Body of pancreas (tissue), 4 donors: Measurements from ENCODE around the gene OLFML1.

ENCODE experiments used
- POLR2A ChIP-seq, 3 donors: fragments of 450-650 bp; IDR thresholded peaks; one replicate each; pipeline ENCODE4 v1.6.1; 2016; ENCODE audit warnings: antibody characterized with exemption in 3 of 3, mild to moderate bottlenecking in 2 of 3
- TF ChIP-seq, protein P1 (sequence below), 7 experiments: fragments of 450-650 bp in 4 of 7; fragments of 200-600 bp in 3 of 7; sonication (generic) in 3 of 7; IDR thresholded peaks; one replicate each; pipeline ENCODE4 v1.5.1; 2016 to 2019; ENCODE audit warnings: antibody characterized with exemption in 7 of 7

DNA sequence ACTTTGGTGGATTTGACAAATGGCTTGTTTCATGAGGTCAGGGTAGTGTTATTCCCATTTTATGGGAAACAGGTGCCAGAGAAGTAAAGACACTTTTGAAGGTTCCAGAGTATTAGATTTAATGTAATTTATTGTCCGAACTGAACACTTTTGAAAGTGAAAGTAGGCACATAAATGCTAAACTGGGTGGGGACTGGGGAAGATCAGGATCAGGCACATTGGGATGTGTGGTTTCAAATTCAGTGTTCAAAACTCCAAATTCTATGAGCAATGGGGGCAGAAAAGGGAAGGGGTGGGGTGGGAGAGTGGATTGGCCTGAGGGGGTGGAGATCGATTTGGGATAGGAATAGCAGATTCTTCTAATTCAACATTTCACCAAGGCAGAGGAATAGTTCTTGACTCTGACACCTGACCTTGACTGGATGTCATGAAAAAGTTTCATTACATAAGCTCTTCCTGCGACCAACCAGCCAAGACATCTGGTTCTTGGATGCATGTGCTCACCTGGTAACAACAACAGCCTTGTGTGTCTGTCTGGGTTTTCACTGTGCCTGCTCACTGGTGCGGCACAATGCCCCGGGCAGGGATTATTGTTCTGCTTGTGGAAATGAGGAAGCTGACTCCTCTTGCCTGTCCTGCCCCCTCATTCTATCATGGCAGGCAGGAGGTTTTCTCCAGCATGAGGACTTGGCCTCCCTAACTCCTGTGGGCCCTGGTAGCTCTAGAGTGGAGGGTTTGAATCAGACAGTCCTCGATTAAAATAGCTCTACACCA, 39.3 kb downstream of the OLFML1 start:
- TF ChIP-seq, protein P1, sequence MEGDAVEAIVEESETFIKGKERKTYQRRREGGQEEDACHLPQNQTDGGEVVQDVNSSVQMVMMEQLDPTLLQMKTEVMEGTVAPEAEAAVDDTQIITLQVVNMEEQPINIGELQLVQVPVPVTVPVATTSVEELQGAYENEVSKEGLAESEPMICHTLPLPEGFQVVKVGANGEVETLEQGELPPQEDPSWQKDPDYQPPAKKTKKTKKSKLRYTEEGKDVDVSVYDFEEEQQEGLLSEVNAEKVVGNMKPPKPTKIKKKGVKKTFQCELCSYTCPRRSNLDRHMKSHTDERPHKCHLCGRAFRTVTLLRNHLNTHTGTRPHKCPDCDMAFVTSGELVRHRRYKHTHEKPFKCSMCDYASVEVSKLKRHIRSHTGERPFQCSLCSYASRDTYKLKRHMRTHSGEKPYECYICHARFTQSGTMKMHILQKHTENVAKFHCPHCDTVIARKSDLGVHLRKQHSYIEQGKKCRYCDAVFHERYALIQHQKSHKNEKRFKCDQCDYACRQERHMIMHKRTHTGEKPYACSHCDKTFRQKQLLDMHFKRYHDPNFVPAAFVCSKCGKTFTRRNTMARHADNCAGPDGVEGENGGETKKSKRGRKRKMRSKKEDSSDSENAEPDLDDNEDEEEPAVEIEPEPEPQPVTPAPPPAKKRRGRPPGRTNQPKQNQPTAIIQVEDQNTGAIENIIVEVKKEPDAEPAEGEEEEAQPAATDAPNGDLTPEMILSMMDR (IDR thresholded peaks at IDR 0.05), result no peak
- no peak for TF ChIP-seq POLR2A (IDR thresholded peaks at IDR 0.05)
